Mucosa of descending colon (tissue), 3 donors: ENCODE data around the gene TMEM108. TPM values are rescaled to one million over a fixed set of nuclear protein-coding genes. Genes with fewer than 3 reads are reported as not detected.

Experiments
- ATAC-seq: fragments of 200-7000 bp; cut with Tn5 transposase; one replicate; pipeline ENCODE4 v1.9.1; 2020; ENCODE audit warnings: mild to moderate bottlenecking, moderate library complexity
- DNase-seq, 3 donors: peaks; one replicate each; pipeline ENCODE4 v3.0.0-alpha.2; 2020
- H3K36me3 ChIP-seq: fragments of 200-600 bp; one replicate; pipeline ENCODE4 v1.8.0; 2021; ENCODE audit warnings: low read depth, mild to moderate bottlenecking
- H3K4me1 ChIP-seq: fragments of 200-600 bp; one replicate; pipeline ENCODE4 v1.8.0; 2021; ENCODE audit warnings: low read depth, mild to moderate bottlenecking
- H3K4me3 ChIP-seq: fragments of 200-600 bp; one replicate; pipeline ENCODE4 v1.8.0; 2021; ENCODE audit warnings: mild to moderate bottlenecking
- H3K9me3 ChIP-seq: fragments of 200-600 bp; one replicate; pipeline ENCODE4 v1.8.0; 2021; ENCODE audit warnings: mild to moderate bottlenecking
- CTCF ChIP-seq: fragments of 200-600 bp; IDR thresholded peaks from one replicate; pipeline ENCODE4 v1.8.0; 2022; ENCODE audit warnings: antibody characterized with exemption, mild to moderate bottlenecking
- intact Hi-C, 2 donors: fragments of 100-400 bp; cut with DNase I in 1 of 2; cut with micrococcal nuclease in 1 of 2; formaldehyde crosslinking; loops; one replicate each; pipeline versions ENCODE4 v1.11.0 to v1.11.1; 2022; cut with DNase I, micrococcal nuclease
- total RNA-seq, 3 donors: library from RNA; stranded (reverse); fragmentation: NEBNext Ultra II Directional in 2 of 3; extraction: Animal tissue kit (Norgen Biotek cat#: 25700) in 2 of 3; gene quantifications; one replicate each; pipeline versions ENCODE4 v1.2.1 to v1.2.4, GENCODE V29; 2021 to 2023
- donor health status: DM: no; HTN: no; CAD: no; lungs with moderate emphysema.
- donor health status: DM: no; HTN: no; CAD: no.
- donor health status: DM: no; HTN: yes; CAD: no.

The TMEM108 gene
- total RNA-seq, 3 donors from 2014 or later, result 0.72 to 3.4 (median 1.1) TPM

GRCh38 chr3:133169331-133170068 is 131.3 kb downstream of the TMEM108 start:
- Histone ChIP-seq H3K4me3 (no peak overlapping the region), H3K4me1 (no peaks in the 10 kb centered on the region), H3K9me3 (no peaks in the 10 kb centered on the region), H3K36me3 (no peaks in the 10 kb centered on the region)
- ATAC-seq (no peak), DNase-seq (no peak)
- intact Hi-C loops, result no loop called here
- no peak for TF ChIP-seq CTCF

GRCh38 chr3:133171831-133172230 is 133.6 kb downstream of the TMEM108 start:
- no peak for ATAC-seq
- intact Hi-C loops, result no loop called here
- no peak for TF ChIP-seq CTCF

GRCh38 chr3:133181392-133182150 is 143.4 kb downstream of the TMEM108 start:
- no peak for TF ChIP-seq CTCF
- ATAC-seq (no peak), DNase-seq (no peak)
- Histone ChIP-seq H3K4me3 (no peak overlapping the region), H3K36me3 (no peaks in the 10 kb centered on the region), H3K9me3 (no peaks in the 10 kb centered on the region), H3K4me1 (no peaks in the 10 kb centered on the region)
- intact Hi-C loops, result no loop called here

More at GRCh38 chr3:133171831-133172230, 133.6 kb downstream of the TMEM108 start:
- Histone ChIP-seq H3K4me3 (no peak overlapping the region), H3K36me3 (no peaks in the 10 kb centered on the region), H3K9me3 (no peaks in the 10 kb centered on the region), H3K4me1 (no peaks in the 10 kb centered on the region)
- DNase-seq, result no peak

- DNase-seq (no peak), ATAC-seq (no peak)
- intact Hi-C loops, result no loop called here
- Histone ChIP-seq H3K36me3 (no peaks in the 10 kb centered on the region), H3K4me1 (no peaks in the 10 kb centered on the region), H3K4me3 (no peak overlapping the region), H3K9me3 (no peaks in the 10 kb centered on the region)
- TF ChIP-seq CTCF, result no peak
Observed at GRCh38 chr3:133187870-133188379, 149.7 kb downstream of the TMEM108 start.

GRCh38 chr3:133188996-133189395 is 150.8 kb downstream of the TMEM108 start:
- intact Hi-C loops, result no loop called here
- DNase-seq, result no peak
- no peak for TF ChIP-seq CTCF
- ATAC-seq, result no peak
- Histone ChIP-seq H3K36me3 (no peaks in the 10 kb centered on the region), H3K4me3 (no peak overlapping the region), H3K4me1 (no peaks in the 10 kb centered on the region), H3K9me3 (no peaks in the 10 kb centered on the region)
